ENCODE results near the gene DNAJC7. TPM values are rescaled to one million over a fixed set of nuclear protein-coding genes. Genes with fewer than 3 reads are reported as not detected.

The DNAJC7 gene
- polyA plus RNA-seq, 1 of the 3 experiments (the other 2 are of a cell fraction), result 38.8 TPM

- no peaks in the 10 kb centered on the region for H3K9me3 ChIP-seq
- H4K20me1 ChIP-seq (ENCODE audit: insufficient read depth), result no peaks in the 10 kb centered on the region
- H3K9me2 ChIP-seq, result no peaks in the 10 kb centered on the region
- H3K4me2 ChIP-seq, result no peak overlapping the region
- H3K79me2 ChIP-seq (ENCODE audit: insufficient read depth), result no peaks in the 10 kb centered on the region
- DNase-seq, result no peak
- no peak overlapping the region for H2AFZ ChIP-seq (ENCODE audit: low read depth)
- POLR2A ChIA-PET, result interaction anchor here (0.6 kb wide), 1 partner anchor 10 kb away, joined by 4 read pairs; no protein-coding TSS in a partner anchor
- H3K4me1 ChIP-seq (ENCODE audit: control insufficient read depth in 1 of 2, insufficient read depth in 2 of 2, low read depth in 1 of 2, low read length in 1 of 2), result peaks cover 0 to 4% of the 10 kb centered on the region in 2 experiments; a peak in 1 of 4 replicates
- no peaks in the 10 kb centered on the region for H3K36me3 ChIP-seq (replicated peaks in 1 of 2; ENCODE audit: control insufficient read depth in 1 of 2, insufficient read depth in 2 of 2, low read length in 1 of 2)
- H3K9ac ChIP-seq, result no peak overlapping the region
- WGBS (ENCODE audit: low lambda C conversion rate), result 56% methylated on average over 3 of the region's 3 CpGs
- no peaks in the 10 kb centered on the region for H3F3A ChIP-seq (replicated peaks; ENCODE audit: insufficient read depth)
- no peak overlapping the region for H3K4me3 ChIP-seq (ENCODE audit: low read depth in 2 of 2, low read length in 1 of 2)
- H3K27me3 ChIP-seq (ENCODE audit: insufficient read depth), result peaks cover 15% of the 10 kb centered on the region
- TF ChIP-seq USF1 (IDR thresholded peaks at IDR 0.05; ENCODE audit: borderline replicate concordance, low read depth) (no peak), GATA2 (CRISPR knock-in tag; IDR thresholded peaks at IDR 0.05) (no peak), FOXM1 (IDR thresholded peaks at IDR 0.05; ENCODE audit: low read depth) (no peak)
- TF ChIP-seq, protein P1, sequence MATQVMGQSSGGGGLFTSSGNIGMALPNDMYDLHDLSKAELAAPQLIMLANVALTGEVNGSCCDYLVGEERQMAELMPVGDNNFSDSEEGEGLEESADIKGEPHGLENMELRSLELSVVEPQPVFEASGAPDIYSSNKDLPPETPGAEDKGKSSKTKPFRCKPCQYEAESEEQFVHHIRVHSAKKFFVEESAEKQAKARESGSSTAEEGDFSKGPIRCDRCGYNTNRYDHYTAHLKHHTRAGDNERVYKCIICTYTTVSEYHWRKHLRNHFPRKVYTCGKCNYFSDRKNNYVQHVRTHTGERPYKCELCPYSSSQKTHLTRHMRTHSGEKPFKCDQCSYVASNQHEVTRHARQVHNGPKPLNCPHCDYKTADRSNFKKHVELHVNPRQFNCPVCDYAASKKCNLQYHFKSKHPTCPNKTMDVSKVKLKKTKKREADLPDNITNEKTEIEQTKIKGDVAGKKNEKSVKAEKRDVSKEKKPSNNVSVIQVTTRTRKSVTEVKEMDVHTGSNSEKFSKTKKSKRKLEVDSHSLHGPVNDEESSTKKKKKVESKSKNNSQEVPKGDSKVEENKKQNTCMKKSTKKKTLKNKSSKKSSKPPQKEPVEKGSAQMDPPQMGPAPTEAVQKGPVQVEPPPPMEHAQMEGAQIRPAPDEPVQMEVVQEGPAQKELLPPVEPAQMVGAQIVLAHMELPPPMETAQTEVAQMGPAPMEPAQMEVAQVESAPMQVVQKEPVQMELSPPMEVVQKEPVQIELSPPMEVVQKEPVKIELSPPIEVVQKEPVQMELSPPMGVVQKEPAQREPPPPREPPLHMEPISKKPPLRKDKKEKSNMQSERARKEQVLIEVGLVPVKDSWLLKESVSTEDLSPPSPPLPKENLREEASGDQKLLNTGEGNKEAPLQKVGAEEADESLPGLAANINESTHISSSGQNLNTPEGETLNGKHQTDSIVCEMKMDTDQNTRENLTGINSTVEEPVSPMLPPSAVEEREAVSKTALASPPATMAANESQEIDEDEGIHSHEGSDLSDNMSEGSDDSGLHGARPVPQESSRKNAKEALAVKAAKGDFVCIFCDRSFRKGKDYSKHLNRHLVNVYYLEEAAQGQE (IDR thresholded peaks at IDR 0.05; ENCODE audit: low read depth, low read length), result no peak
- CTCF ChIA-PET, result interaction anchor here (0.5 to 4.1 kb wide), 6 partner anchors 10 to 97 kb away, joined by 3 to 26 read pairs (median 4); partner anchors contain the start of gene NKIRAS2
- no peak overlapping the region for H3K27ac ChIP-seq (ENCODE audit: low read depth in 2 of 2, low read length in 1 of 2)
Measured at GRCh38 chr17:42055027-42055426, 37.8 kb upstream of the DNAJC7 start.

GRCh38 chr17:42053731-42054500 lies 36.7 kb upstream of the DNAJC7 start:
- H3K4me2 ChIP-seq, result no peak overlapping the region
- H3K9me2 ChIP-seq, result no peaks in the 10 kb centered on the region
- H4K20me1 ChIP-seq (ENCODE audit: insufficient read depth), result no peaks in the 10 kb centered on the region
- no peaks in the 10 kb centered on the region for H3F3A ChIP-seq (replicated peaks; ENCODE audit: insufficient read depth)
- WGBS (ENCODE audit: low lambda C conversion rate), result 28% methylated on average over 12 of the region's 12 CpGs
- peaks cover 15% of the 10 kb centered on the region for H3K27me3 ChIP-seq (ENCODE audit: insufficient read depth)
- ChIA-PET POLR2A (interaction anchor here (0.5 to 1.4 kb wide), 2 partner anchors 26 to 87 kb away, joined by 3 to 4 read pairs; partner anchors contain the start of gene CNP), CTCF (interaction anchor here (1.0 to 4.1 kb wide), 5 partner anchors 14 to 464 kb away, joined by 3 to 26 read pairs (median 3); partner anchors contain the start of gene NKIRAS2)
- no peaks in the 10 kb centered on the region for H3K36me3 ChIP-seq (replicated peaks in 1 of 2; ENCODE audit: control insufficient read depth in 1 of 2, insufficient read depth in 2 of 2, low read length in 1 of 2)
- H3K79me2 ChIP-seq (ENCODE audit: insufficient read depth), result no peaks in the 10 kb centered on the region
- peaks cover 0 to 8% of the 10 kb centered on the region in 2 experiments; a peak in 1 of 4 replicates for H3K4me1 ChIP-seq (ENCODE audit: control insufficient read depth in 1 of 2, insufficient read depth in 2 of 2, low read depth in 1 of 2, low read length in 1 of 2)
- H3K4me3 ChIP-seq (ENCODE audit: low read depth in 2 of 2, low read length in 1 of 2), result no peak overlapping the region
- no peak overlapping the region for H3K9ac ChIP-seq
- TF ChIP-seq EZH2phosphoT487 (IDR thresholded peaks at IDR 0.05; ENCODE audit: borderline replicate concordance, low read depth) (no peak), TCF12 (IDR thresholded peaks at IDR 0.05) (no peak), FOSL2 (IDR thresholded peaks at IDR 0.05; ENCODE audit: borderline replicate concordance, low read depth) (no peak), GATA2 (CRISPR knock-in tag; IDR thresholded peaks at IDR 0.05) (no peak)
- DNase-seq, result no peak
- no peak overlapping the region for H2AFZ ChIP-seq (ENCODE audit: low read depth)
- no peak overlapping the region for H3K27ac ChIP-seq (ENCODE audit: low read depth in 2 of 2, low read length in 1 of 2)
- H3K9me3 ChIP-seq, result no peaks in the 10 kb centered on the region
